Occipital lobe (tissue), 2 donors: ENCODE data around the gene NMUR1. TPM values are rescaled to one million over a fixed set of nuclear protein-coding genes. Genes with fewer than 3 reads are reported as not detected.

Source experiments
- DNase-seq: peaks from one replicate; lab custom pipeline; 2025; lab: John Stamatoyannopoulos, UW
- total RNA-seq: library from RNA; depleted of rRNA; stranded (reverse); fragments of >200 nt; gene quantifications from one replicate; pipeline ENCODE4 v1.2.3, GENCODE V29; 2014

NMUR1 gene
- total RNA-seq, 1 donor from 2014 or later = not detected

- no peak for DNase-seq
These were observed 24.1 kb upstream of the NMUR1 start for GRCh38 chr2:231554327-231554726.

GRCh38 chr2:231552752-231553151, 22.5 kb upstream of the NMUR1 start:
- no peak for DNase-seq

- no peak for DNase-seq
These were observed 19.4 kb upstream of the NMUR1 start for GRCh38 chr2:231549446-231550239.

- DNase-seq = no peak
These were observed 18.5 kb upstream of the NMUR1 start for GRCh38 chr2:231548752-231549151.

GRCh38 chr2:231547315-231548110, 17.3 kb upstream of the NMUR1 start:
- no peak for DNase-seq

- no peak for DNase-seq
These were observed 15.9 kb upstream of the NMUR1 start for GRCh38 chr2:231546014-231546715.

- DNase-seq = no peak
These were observed 15.1 kb upstream of the NMUR1 start for GRCh38 chr2:231545105-231545902.

- no peak for DNase-seq
These were observed 11.9 kb upstream of the NMUR1 start for GRCh38 chr2:231542136-231542535.

- DNase-seq = no peak
These were observed 11.4 kb upstream of the NMUR1 start for GRCh38 chr2:231541645-231542044.

- no peak for DNase-seq
These were observed 9.7 kb upstream of the NMUR1 start for GRCh38 chr2:231539991-231540390.

GRCh38 chr2:231535961-231536360, 5.7 kb upstream of the NMUR1 start:
- DNase-seq = no peak

GRCh38 chr2:231533777-231534125, 3.5 kb upstream of the NMUR1 start:
- DNase-seq = no peak

- DNase-seq = no peak
These were observed 3.0 kb upstream of the NMUR1 start for GRCh38 chr2:231533086-231533776.

GRCh38 chr2:231532756-231533035, 2.5 kb upstream of the NMUR1 start:
- DNase-seq = no peak

- DNase-seq = no peak
These were observed 1.9 kb upstream of the NMUR1 start for GRCh38 chr2:231531883-231532755.

- DNase-seq = no peak
These were observed 1.2 kb upstream of the NMUR1 start for GRCh38 chr2:231531466-231531865.

- DNase-seq = no peak
These were observed 1.6 kb downstream of the NMUR1 start for GRCh38 chr2:231528636-231529030.

- DNase-seq = no peak
These were observed 2.1 kb downstream of the NMUR1 start for GRCh38 chr2:231527955-231528635.

GRCh38 chr2:231527091-231527395, 3.2 kb downstream of the NMUR1 start:
- no peak for DNase-seq
